ENCODE measurements around the gene XPR1. TPM values are rescaled to one million over a fixed set of nuclear protein-coding genes. Genes with fewer than 3 reads are reported as not detected.

Gene XPR1
- total RNA-seq, 1 experiment from 2014 or later: 19.9 TPM

- H3K9ac ChIP-seq (ENCODE audit: low read length): no peak overlapping the region
- no peak overlapping the region for H2AFZ ChIP-seq (ENCODE audit: low read depth, low read length, poor library complexity, severe bottlenecking)
- H3K36me3 ChIP-seq (ENCODE audit: control insufficient read depth in 1 of 2, insufficient read depth in 2 of 2, low read length in 2 of 2): no peaks in the 10 kb centered on the region
- intact Hi-C loops (cut with micrococcal nuclease): no loop called here
- H4K20me1 ChIP-seq (ENCODE audit: insufficient read depth): no peaks in the 10 kb centered on the region
- ChIA-PET RAD21 (ENCODE audit: low non-redundant PET in 1 of 2, low total read pairs in 2 of 2, uncharacterized antibody in 2 of 2, unreplicated experiment in 2 of 2) (no interaction called here), CTCF (no interaction called here), POLR2A (no interaction called here)
- DNase-seq (ENCODE audit: low read depth, low spot score) (no peak), ATAC-seq (no peak)
- no peaks in the 10 kb centered on the region for H3K4me1 ChIP-seq (ENCODE audit: control insufficient read depth in 1 of 2, insufficient read depth in 2 of 2, low read length in 2 of 2)
- H3K79me2 ChIP-seq (ENCODE audit: insufficient read depth, low read length): no peaks in the 10 kb centered on the region
- H3K27ac ChIP-seq (ENCODE audit: low read depth, low read length): no peak overlapping the region
- H3K4me3 ChIP-seq (replicated peaks in 1 of 2; ENCODE audit: low read depth in 1 of 2, low read length in 2 of 2): no peak overlapping the region
- no peak overlapping the region for H3K4me2 ChIP-seq (ENCODE audit: low read length)
- H3K9me3 ChIP-seq (ENCODE audit: control insufficient read depth in 1 of 2, insufficient read depth in 1 of 2, low read depth in 1 of 2, low read length in 2 of 2): no peaks in the 10 kb centered on the region
- no peaks in the 10 kb centered on the region for H3K27me3 ChIP-seq (ENCODE audit: insufficient read depth, low read length)
- no peak for TF ChIP-seq RAD21 (IDR thresholded peaks at IDR 0.05; ENCODE audit: low read depth)
- no peak for TF ChIP-seq TCF7L2 (IDR thresholded peaks at IDR 0.05; ENCODE audit: borderline replicate concordance, extremely low read depth, insufficient read depth, insufficient read length)
- no peak for TF ChIP-seq ZFX (IDR thresholded peaks at IDR 0.05)
- BruUV-seq (replicated peaks): no TSS peak
- H3K9me2 ChIP-seq (ENCODE audit: insufficient read depth): no peaks in the 10 kb centered on the region
Measured at GRCh38 chr1:180923887-180924286, 292.1 kb downstream of the XPR1 start.

- no TSS peak for BruUV-seq (replicated peaks)
- Histone ChIP-seq H3K79me2 (ENCODE audit: insufficient read depth, low read length) (no peaks in the 10 kb centered on the region), H3K36me3 (ENCODE audit: control insufficient read depth in 1 of 2, insufficient read depth in 2 of 2, low read length in 2 of 2) (no peaks in the 10 kb centered on the region), H3K27me3 (ENCODE audit: insufficient read depth, low read length) (no peaks in the 10 kb centered on the region), H3K4me3 (replicated peaks in 1 of 2; ENCODE audit: low read depth in 1 of 2, low read length in 2 of 2) (no peak overlapping the region), H3K4me2 (ENCODE audit: low read length) (no peak overlapping the region), H3K27ac (ENCODE audit: low read depth, low read length) (no peak overlapping the region), H3K9me3 (ENCODE audit: control insufficient read depth in 1 of 2, insufficient read depth in 1 of 2, low read depth in 1 of 2, low read length in 2 of 2) (no peaks in the 10 kb centered on the region), H4K20me1 (ENCODE audit: insufficient read depth) (no peaks in the 10 kb centered on the region), H3K9ac (ENCODE audit: low read length) (no peak overlapping the region), H3K4me1 (ENCODE audit: control insufficient read depth in 1 of 2, insufficient read depth in 2 of 2, low read length in 2 of 2) (no peaks in the 10 kb centered on the region), H2AFZ (ENCODE audit: low read depth, low read length, poor library complexity, severe bottlenecking) (no peak overlapping the region), H3K9me2 (ENCODE audit: insufficient read depth) (no peaks in the 10 kb centered on the region)
- DNase-seq (ENCODE audit: low read depth, low spot score) (no peak), ATAC-seq (no peak)
- ChIA-PET CTCF (no interaction called here), POLR2A (no interaction called here), RAD21 (ENCODE audit: low non-redundant PET in 1 of 2, low total read pairs in 2 of 2, uncharacterized antibody in 2 of 2, unreplicated experiment in 2 of 2) (no interaction called here)
- TF ChIP-seq JUND (IDR thresholded peaks at IDR 0.05): no peak
- no peak for TF ChIP-seq POLR2A (IDR thresholded peaks at IDR 0.05; ENCODE audit: borderline replicate concordance, extremely low read depth, insufficient read depth, insufficient read length)
- TF ChIP-seq CBX3 (IDR thresholded peaks at IDR 0.05; ENCODE audit: low read depth): no peak
- no peak for TF ChIP-seq ZBTB33 (IDR thresholded peaks at IDR 0.05; ENCODE audit: extremely low read depth, insufficient replicate concordance, low read length)
- TF ChIP-seq FOSL1 (IDR thresholded peaks at IDR 0.05; ENCODE audit: low read depth): no peak
- no peak for TF ChIP-seq POLR2AphosphoS5 (IDR thresholded peaks at IDR 0.05; ENCODE audit: low read depth, low read length)
- TF ChIP-seq CEBPB (IDR thresholded peaks at IDR 0.05; ENCODE audit: low read depth): no peak
- TF ChIP-seq ZFX (IDR thresholded peaks at IDR 0.05): no peak
- no peak for TF ChIP-seq RAD21 (IDR thresholded peaks at IDR 0.05; ENCODE audit: low read depth)
- no peak for TF ChIP-seq ELF1 (IDR thresholded peaks at IDR 0.05; ENCODE audit: borderline replicate concordance, low read depth)
- no peak for TF ChIP-seq ATF3 (IDR thresholded peaks at IDR 0.05)
- TF ChIP-seq REST (IDR thresholded peaks at IDR 0.05; ENCODE audit: low read depth): no peak
- TF ChIP-seq MAX (IDR thresholded peaks at IDR 0.05): no peak
- no peak for TF ChIP-seq EZH2phosphoT487 (IDR thresholded peaks at IDR 0.05; ENCODE audit: borderline replicate concordance)
- TF ChIP-seq SP1 (IDR thresholded peaks at IDR 0.05; ENCODE audit: low read depth): no peak
- intact Hi-C loops (cut with micrococcal nuclease): no loop called here
Measured at GRCh38 chr1:180924939-180925338, 293.1 kb downstream of the XPR1 start.

Measured in HCT116 (cell line).